GM19397 (cell line): ENCODE measurements around the gene PLA2G4D.

Experiments used
- ATAC-seq: cut with Tn5 transposase; IDR thresholded peaks from one replicate; pipeline ENCODE4 v1.9.1; 2021; ENCODE audit warnings: mild to moderate bottlenecking, moderate library complexity; ENCODE audit not compliant: unreplicated experiment

Gene PLA2G4D

GRCh38 chr15:42079401-42079908 is 14.9 kb downstream of the PLA2G4D start:
- ATAC-seq: no peak

GRCh38 chr15:42078903-42079302 is 15.5 kb downstream of the PLA2G4D start:
- ATAC-seq: no peak

GRCh38 chr15:42077689-42078088 is 16.7 kb downstream of the PLA2G4D start:
- no peak for ATAC-seq

GRCh38 chr15:42073418-42073817 is 20.9 kb downstream of the PLA2G4D start:
- ATAC-seq: no peak

- no peak for ATAC-seq
Observed at GRCh38 chr15:42072141-42072685, 22.1 kb downstream of the PLA2G4D start.

- no peak for ATAC-seq
Observed at GRCh38 chr15:42071717-42072116, 22.6 kb downstream of the PLA2G4D start.

GRCh38 chr15:42070976-42071350 is 23.4 kb downstream of the PLA2G4D start:
- no peak for ATAC-seq

- ATAC-seq: no peak
Observed at GRCh38 chr15:42070279-42070975, 23.9 kb downstream of the PLA2G4D start.

- ATAC-seq: no peak
Observed at GRCh38 chr15:42069496-42070278, 24.7 kb downstream of the PLA2G4D start.

- no peak for ATAC-seq
Observed at GRCh38 chr15:42069025-42069424, 25.3 kb downstream of the PLA2G4D start.

- ATAC-seq: no peak
Observed at GRCh38 chr15:42068601-42069000, 25.8 kb downstream of the PLA2G4D start.

GRCh38 chr15:42066764-42067415 is 27.5 kb downstream of the PLA2G4D start:
- ATAC-seq: no peak

- no peak for ATAC-seq
Observed at GRCh38 chr15:42065468-42065867, 28.9 kb downstream of the PLA2G4D start.

- ATAC-seq: peak; percentile 59
Observed at GRCh38 chr15:42065033-42065432, 29.3 kb downstream of the PLA2G4D start.

- no peak for ATAC-seq
Observed at GRCh38 chr15:42064271-42064670, 30.1 kb downstream of the PLA2G4D start.

GRCh38 chr15:42063122-42063848 is 31.1 kb downstream of the PLA2G4D start:
- no peak for ATAC-seq

GRCh38 chr15:42062284-42062806 is 32.0 kb downstream of the PLA2G4D start:
- no peak for ATAC-seq

GRCh38 chr15:42060797-42061196 is 33.6 kb downstream of the PLA2G4D start:
- no peak for ATAC-seq

- ATAC-seq: no peak
Observed at GRCh38 chr15:42060477-42060763, 33.9 kb downstream of the PLA2G4D start.

GRCh38 chr15:42059661-42060476 is 34.5 kb downstream of the PLA2G4D start:
- ATAC-seq: no peak
